K562 (cell line): ENCODE results near the gene KNDC1. TPM values are rescaled to one million over a fixed set of nuclear protein-coding genes. Genes with fewer than 3 reads are reported as not detected.

Experiments used
- ARID3A ChIP-seq: IDR thresholded peaks from 2 replicates; pipeline ENCODE4 v1.6.1; 2012; ENCODE audit warnings: low read depth, low read length, improper control_type of control experiment, borderline replicate concordance
- CCNT2 ChIP-seq: IDR thresholded peaks from 2 replicates; pipeline ENCODE4 v1.6.1; 2011; ENCODE audit warnings: borderline replicate concordance, low read depth, mild to moderate bottlenecking, moderate library complexity, mixed read lengths, low read length; ENCODE audit not compliant: insufficient read length; ENCODE audit errors: extremely low read depth
- CHAMP1 ChIP-seq: fragments of 450-650 bp; IDR thresholded peaks from 2 replicates; pipeline ENCODE4 v1.6.1; 2016; ENCODE audit warnings: mild to moderate bottlenecking
- ETS2 ChIP-seq: IDR thresholded peaks from 2 replicates; pipeline ENCODE4 v1.6.1; 2016; ENCODE audit warnings: borderline replicate concordance, missing genetic modification characterization, mild to moderate bottlenecking, moderate library complexity, missing compliant biosample characterization; ENCODE audit not compliant: poor library complexity, severe bottlenecking
- HDAC8 ChIP-seq: fragments of 450-650 bp; IDR thresholded peaks from 2 replicates; pipeline ENCODE4 v1.6.1; 2016; ENCODE audit warnings: mild to moderate bottlenecking, missing genetic modification characterization, moderate library complexity, missing compliant biosample characterization
- IRF1 ChIP-seq: sonication (generic); formaldehyde crosslinking; IDR thresholded peaks from 2 replicates; pipeline ENCODE4 v1.8.0; 2022; ENCODE audit warnings: missing genetic modification reagents, mild to moderate bottlenecking, borderline replicate concordance
- LCOR ChIP-seq: sonication (generic); formaldehyde crosslinking; IDR thresholded peaks from 2 replicates; pipeline ENCODE4 v1.8.0; 2022; ENCODE audit warnings: mild to moderate bottlenecking, missing genetic modification reagents
- MLLT1 ChIP-seq, 2 experiments: fragments of 450-650 bp; IDR thresholded peaks; 2 replicates each; pipeline ENCODE4 v1.6.1; 2016
- NEUROD1 ChIP-seq: fragments of 150-350 bp; IDR thresholded peaks from 2 replicates; pipeline ENCODE4 v1.6.1; 2014; ENCODE audit warnings: borderline replicate concordance, low read length, low read depth; ENCODE audit not compliant: partially characterized antibody
- NR4A1 ChIP-seq, 2 experiments: fragments of 250-450 bp in 1 of 2; fragments of 450-650 bp in 1 of 2; sonication (Bioruptor Pico) in 1 of 2; IDR thresholded peaks; 2 replicates each; pipeline versions ENCODE4 v1.4.0 to v1.6.1; 2016 to 2020; ENCODE audit warnings: mild to moderate bottlenecking in 2 of 2, missing compliant biosample characterization in 1 of 2, missing genetic modification characterization in 1 of 2, moderate library complexity in 1 of 2
- RBM15 ChIP-seq: fragments of 200-400 bp; formaldehyde crosslinking; IDR thresholded peaks from 2 replicates; pipeline ENCODE4 v1.6.1; 2018; ENCODE audit warnings: mild to moderate bottlenecking, low read length, moderate library complexity; ENCODE audit not compliant: insufficient read depth
- RFX7 ChIP-seq: fragments of 250-450 bp; sonication (Bioruptor Pico); IDR thresholded peaks from 2 replicates; pipeline ENCODE4 v1.5.1; 2021; ENCODE audit warnings: mild to moderate bottlenecking
- TAF9B ChIP-seq: fragments of 450-650 bp; IDR thresholded peaks from 2 replicates; pipeline ENCODE4 v1.6.1; 2018; ENCODE audit warnings: mild to moderate bottlenecking; ENCODE audit not compliant: partially characterized antibody
- ZMIZ1 ChIP-seq, 2 experiments: fragments of 150-350 bp in 1 of 2; IDR thresholded peaks; 2 replicates each; pipeline ENCODE4 v1.6.1; 2012 to 2016; ENCODE audit warnings: low read depth in 2 of 2, low read length in 2 of 2, mild to moderate bottlenecking in 1 of 2, moderate library complexity in 1 of 2
- ZNF785 ChIP-seq: fragments of 250-450 bp; sonication (Bioruptor Pico); IDR thresholded peaks from 2 replicates; pipeline ENCODE4 v1.4.0; 2020; ENCODE audit warnings: mild to moderate bottlenecking
- polyA plus RNA-seq, 8 experiments: library from polyadenylated mRNA; depleted of rRNA in 4 of 8; stranded (reverse) in 5 of 8; unstranded in 3 of 8; fragments of >200 nt; fragmentation: Nextera tagmentation in 2 of 8; fragmentation: Illumina TruSeq in 1 of 8; extraction: Ambion mirVana in 2 of 8; extraction: Trizol in 1 of 8; gene quantifications; 2 replicates each; pipeline versions ENCODE4 v1.2.1 to v1.2.3, GENCODE V29; 2011 to 2014; ENCODE audit warnings: inconsistent platforms in 1 of 8, missing spikeins in 1 of 8
- total RNA-seq, 7 experiments: library from RNA; depleted of rRNA in 6 of 7; stranded (reverse); fragments of >200 nt in 6 of 7; fragmentation: Illumina TruSeq in 2 of 7; extraction: Trizol in 2 of 7; gene quantifications; 2 replicates each; pipeline versions ENCODE4 v1.2.1 to v1.2.3, GENCODE V29; 2011 to 2021; ENCODE audit warnings: low replicate concordance in 1 of 7

KNDC1 gene
- total and polyA plus RNA-seq, 9 of the 15 experiments (the other 6 are each of a cell fraction or from before 2014, with no cell fraction given), result 0.07 to 0.26 (median 0.11) TPM; not detected in 6

- TF ChIP-seq CCNT2 (no peak), ARID3A (no peak), IRF1 (CRISPR knock-in tag) (no peak), LCOR (CRISPR knock-in tag) (no peak), NR4A1 (CRISPR knock-in tag; IDR thresholded peaks at IDR 0.05) (no peak), NR4A1 (tag; IDR thresholded peaks at IDR 0.05) (0 out of 2 replicates have a peak, but pooled peaks have one; percentile 36), ETS2 (tag) (no peak), RFX7 (CRISPR knock-in tag) (no peak), ZMIZ1 (IDR thresholded peaks at IDR 0.05; ENCODE audit: low read depth in 2 of 2, low read length in 2 of 2) (peak in 1 of 2 experiments; percentile 85; a peak in 1 of 4 replicates), CHAMP1 (no peak), NEUROD1 (no peak), ZNF785 (no peak), MLLT1 (IDR thresholded peaks at IDR 0.05) (no peak), HDAC8 (tag) (no peak), TAF9B (peak; percentile 100), RBM15 (no peak)
Measured at GRCh38 chr10:133143200-133143533, 16.9 kb upstream of the KNDC1 start (continued).
